ENCODE results near the gene TTC7B. TPM values are rescaled to one million over a fixed set of nuclear protein-coding genes. Genes with fewer than 3 reads are reported as not detected.

Gene TTC7B
- total RNA-seq, 1 donor from 2014 or later, result 46.6 TPM

GRCh38 chr14:90664911-90665310 is 151.3 kb downstream of the TTC7B start:
- TF ChIP-seq CTCF (IDR thresholded peaks at IDR 0.05; ENCODE audit: unreplicated experiment), result no peak
- Mint-ChIP-seq H3K36me3 (ENCODE audit: insufficient read depth) (peaks cover 9% of the 10 kb centered on the region), H3K27me3 (no peaks in the 10 kb centered on the region), H3K4me1 (ENCODE audit: low read depth) (no peaks in the 10 kb centered on the region), H3K4me3 (ENCODE audit: low read depth) (no peak overlapping the region), H3K9me3 (ENCODE audit: low read depth) (peaks cover 8% of the 10 kb centered on the region), H3K27ac (no peak overlapping the region)
- no peak for DNase-seq (ENCODE audit: low spot score, unreplicated experiment)

- Mint-ChIP-seq H3K36me3 (ENCODE audit: insufficient read depth) (peaks cover 6% of the 10 kb centered on the region), H3K4me1 (ENCODE audit: low read depth) (no peaks in the 10 kb centered on the region), H3K9me3 (ENCODE audit: low read depth) (no peaks in the 10 kb centered on the region), H3K27ac (no peak overlapping the region), H3K27me3 (no peaks in the 10 kb centered on the region), H3K4me3 (ENCODE audit: low read depth) (no peak overlapping the region)
- TF ChIP-seq CTCF (IDR thresholded peaks at IDR 0.05; ENCODE audit: unreplicated experiment), result no peak
- DNase-seq (ENCODE audit: low spot score, unreplicated experiment), result no peak
Observed at GRCh38 chr14:90663680-90664079, 152.6 kb downstream of the TTC7B start.

GRCh38 chr14:90663140-90663539 is 153.1 kb downstream of the TTC7B start:
- Mint-ChIP-seq H3K4me1 (ENCODE audit: low read depth) (no peaks in the 10 kb centered on the region), H3K36me3 (ENCODE audit: insufficient read depth) (peaks cover 6% of the 10 kb centered on the region), H3K9me3 (ENCODE audit: low read depth) (no peaks in the 10 kb centered on the region), H3K4me3 (ENCODE audit: low read depth) (no peak overlapping the region), H3K27ac (no peak overlapping the region), H3K27me3 (no peaks in the 10 kb centered on the region)
- DNase-seq (ENCODE audit: low spot score, unreplicated experiment), result no peak
- no peak for TF ChIP-seq CTCF (IDR thresholded peaks at IDR 0.05; ENCODE audit: unreplicated experiment)

GRCh38 chr14:90661866-90662265 is 154.4 kb downstream of the TTC7B start:
- Mint-ChIP-seq H3K27ac (no peak overlapping the region), H3K4me1 (ENCODE audit: low read depth) (no peaks in the 10 kb centered on the region)

GRCh38 chr14:90660865-90661570 is 155.2 kb downstream of the TTC7B start:
- Mint-ChIP-seq H3K27ac (no peak overlapping the region), H3K4me3 (ENCODE audit: low read depth) (no peak overlapping the region), H3K4me1 (ENCODE audit: low read depth) (no peaks in the 10 kb centered on the region), H3K36me3 (ENCODE audit: insufficient read depth) (peaks cover 4% of the 10 kb centered on the region), H3K27me3 (no peaks in the 10 kb centered on the region), H3K9me3 (ENCODE audit: low read depth) (no peaks in the 10 kb centered on the region)
- TF ChIP-seq CTCF (IDR thresholded peaks at IDR 0.05; ENCODE audit: unreplicated experiment), result no peak
- no peak for DNase-seq (ENCODE audit: low spot score, unreplicated experiment)

More at GRCh38 chr14:90661866-90662265, 154.4 kb downstream of the TTC7B start:
- no peaks in the 10 kb centered on the region for H3K27me3 Mint-ChIP-seq
- DNase-seq (ENCODE audit: low spot score, unreplicated experiment), result no peak
- H3K9me3 Mint-ChIP-seq (ENCODE audit: low read depth), result no peaks in the 10 kb centered on the region
- H3K36me3 Mint-ChIP-seq (ENCODE audit: insufficient read depth), result peaks cover 4% of the 10 kb centered on the region
- H3K4me3 Mint-ChIP-seq (ENCODE audit: low read depth), result no peak overlapping the region
- TF ChIP-seq CTCF (IDR thresholded peaks at IDR 0.05; ENCODE audit: unreplicated experiment), result no peak
